Astrocyte (in vitro differentiated cells and primary cell): ENCODE results near the gene LBR.

Source experiments
- CTCF ChIP-seq: IDR thresholded peaks from 2 replicates; pipeline ENCODE4 v1.5.1; 2011; ENCODE audit warnings: low read depth, mild to moderate bottlenecking, inconsistent platforms, low read length, moderate library complexity; ENCODE audit not compliant: insufficient read depth
- EZH2 ChIP-seq: IDR thresholded peaks from 2 replicates; pipeline ENCODE4 v1.6.1; 2012; ENCODE audit warnings: mild to moderate bottlenecking, low read length, inconsistent platforms; ENCODE audit not compliant: insufficient read depth

- TF ChIP-seq CTCF (no peak), EZH2 (no peak)
Measured at GRCh38 chr1:225434046-225434445, 6.2 kb upstream of the LBR start.
